ENCODE results near the gene RIMS4. TPM values are rescaled to one million over a fixed set of nuclear protein-coding genes. Genes with fewer than 3 reads are reported as not detected.

The RIMS4 gene
- polyA plus RNA-seq, 3 donors, result not detected

DNA sequence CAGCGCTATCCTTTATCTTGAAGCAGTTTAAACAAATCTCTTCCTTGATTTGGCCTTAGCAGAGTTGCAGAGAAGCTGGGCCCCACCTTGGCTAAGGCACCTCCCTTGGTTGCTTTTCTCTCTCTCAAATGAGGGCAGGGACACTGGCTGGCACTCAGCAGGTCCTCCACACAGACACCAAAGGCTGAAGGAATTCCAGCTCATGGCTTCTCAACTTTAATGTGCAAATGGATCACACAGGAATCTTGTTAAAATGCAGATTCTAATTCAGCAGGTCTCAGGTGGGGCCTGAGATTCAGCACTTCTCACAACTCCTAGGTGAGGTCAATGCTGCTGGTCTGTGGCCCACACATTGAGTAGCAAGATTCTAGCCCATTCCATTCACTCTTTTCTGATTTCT is 25.7 kb downstream of the RIMS4 start:
- Histone ChIP-seq H2AFZ (ENCODE audit: insufficient read depth, low read depth, low read length, poor library complexity, severe bottlenecking) (no peak overlapping the region), H3K79me2 (ENCODE audit: insufficient read depth, low read length) (no peaks in the 10 kb centered on the region), H3K4me1 (ENCODE audit: control insufficient read depth in 1 of 2, insufficient read depth in 2 of 2, low read length in 2 of 2) (no peaks in the 10 kb centered on the region), H3K4me2 (replicated peaks; ENCODE audit: extremely low read depth, low read length, poor library complexity, severe bottlenecking) (no peak overlapping the region), H3K36me3 (replicated peaks in 1 of 2; ENCODE audit: control insufficient read depth in 1 of 2, insufficient read depth in 2 of 2, low read length in 2 of 2) (no peaks in the 10 kb centered on the region), H3K27me3 (ENCODE audit: control insufficient read depth in 2 of 2, insufficient read depth in 2 of 2, low read length in 2 of 2) (peaks cover 0 to 2% of the 10 kb centered on the region in 2 donors), H3K4me3 (replicated peaks in 1 of 3; ENCODE audit: low read depth in 2 of 3, low read length in 3 of 3) (no peak overlapping the region), H3K9me3 (replicated peaks in 1 of 2; ENCODE audit: control insufficient read depth in 1 of 2, insufficient read depth in 1 of 2, low read length in 2 of 2) (no peaks in the 10 kb centered on the region), H3K27ac (ENCODE audit: low read depth in 1 of 2, low read length in 2 of 2) (no peak overlapping the region), H3K9ac (ENCODE audit: insufficient read depth, low read length, poor library complexity, severe bottlenecking) (no peak overlapping the region), H4K20me1 (ENCODE audit: insufficient read depth, low read length) (no peaks in the 10 kb centered on the region)
- Mint-ChIP-seq H3K27me3 (ENCODE audit: low read depth in 3 of 3) (peaks cover 7 to 9% (median 9%) of the 10 kb centered on the region in 3 donors), H3K27ac (no peak overlapping the region), H3K9me3 (no peaks in the 10 kb centered on the region), H3K36me3 (no peaks in the 10 kb centered on the region), H3K4me1 (no peaks in the 10 kb centered on the region), H3K4me3 (no peak overlapping the region)
- TF ChIP-seq, protein P1, sequence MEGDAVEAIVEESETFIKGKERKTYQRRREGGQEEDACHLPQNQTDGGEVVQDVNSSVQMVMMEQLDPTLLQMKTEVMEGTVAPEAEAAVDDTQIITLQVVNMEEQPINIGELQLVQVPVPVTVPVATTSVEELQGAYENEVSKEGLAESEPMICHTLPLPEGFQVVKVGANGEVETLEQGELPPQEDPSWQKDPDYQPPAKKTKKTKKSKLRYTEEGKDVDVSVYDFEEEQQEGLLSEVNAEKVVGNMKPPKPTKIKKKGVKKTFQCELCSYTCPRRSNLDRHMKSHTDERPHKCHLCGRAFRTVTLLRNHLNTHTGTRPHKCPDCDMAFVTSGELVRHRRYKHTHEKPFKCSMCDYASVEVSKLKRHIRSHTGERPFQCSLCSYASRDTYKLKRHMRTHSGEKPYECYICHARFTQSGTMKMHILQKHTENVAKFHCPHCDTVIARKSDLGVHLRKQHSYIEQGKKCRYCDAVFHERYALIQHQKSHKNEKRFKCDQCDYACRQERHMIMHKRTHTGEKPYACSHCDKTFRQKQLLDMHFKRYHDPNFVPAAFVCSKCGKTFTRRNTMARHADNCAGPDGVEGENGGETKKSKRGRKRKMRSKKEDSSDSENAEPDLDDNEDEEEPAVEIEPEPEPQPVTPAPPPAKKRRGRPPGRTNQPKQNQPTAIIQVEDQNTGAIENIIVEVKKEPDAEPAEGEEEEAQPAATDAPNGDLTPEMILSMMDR (IDR thresholded peaks at IDR 0.05), result no peak
- intact Hi-C loops (cut with micrococcal nuclease), result no loop called here
- no CpG with 5 or more reads among the region's 1 CpG for WGBS (ENCODE audit: insufficient coverage)
- DNase-seq, result no peak

DNA sequence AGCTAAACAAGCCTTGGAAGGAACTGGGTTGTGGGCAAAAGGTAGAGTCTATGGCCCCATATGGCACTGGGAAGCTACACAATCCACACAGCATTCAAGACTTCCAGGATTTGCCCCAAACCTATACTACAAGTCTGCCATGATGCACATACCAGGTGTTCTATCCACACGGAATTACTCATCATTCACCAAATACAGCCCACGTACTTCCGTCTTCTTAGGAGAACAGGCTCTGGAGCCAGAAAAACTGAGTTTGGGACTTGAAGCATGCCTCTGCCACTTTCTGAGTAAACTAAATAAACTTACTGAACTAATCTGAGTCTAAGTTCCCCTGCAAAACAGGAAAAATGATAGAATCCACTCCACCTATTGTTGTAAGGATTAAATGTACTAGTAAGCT is 28.6 kb downstream of the RIMS4 start:
- H3K9me3 ChIP-seq (replicated peaks in 1 of 2; ENCODE audit: control insufficient read depth in 1 of 2, insufficient read depth in 1 of 2, low read length in 2 of 2), result no peaks in the 10 kb centered on the region
- DNase-seq, result no peak
- no peak overlapping the region for H3K27ac ChIP-seq (ENCODE audit: low read depth in 1 of 2, low read length in 2 of 2)
- no peak overlapping the region for H3K4me2 ChIP-seq (replicated peaks; ENCODE audit: extremely low read depth, low read length, poor library complexity, severe bottlenecking)
- Mint-ChIP-seq H3K4me1 (no peaks in the 10 kb centered on the region), H3K4me3 (no peak overlapping the region), H3K36me3 (no peaks in the 10 kb centered on the region), H3K27me3 (ENCODE audit: low read depth in 3 of 3) (peaks cover 6 to 7% (median 7%) of the 10 kb centered on the region in 3 donors), H3K27ac (no peak overlapping the region), H3K9me3 (no peaks in the 10 kb centered on the region)
- H3K4me1 ChIP-seq (ENCODE audit: control insufficient read depth in 1 of 2, insufficient read depth in 2 of 2, low read length in 2 of 2), result no peaks in the 10 kb centered on the region
- intact Hi-C loops (cut with micrococcal nuclease), result no loop called here
- peaks cover 0 to 2% of the 10 kb centered on the region in 2 donors for H3K27me3 ChIP-seq (ENCODE audit: control insufficient read depth in 2 of 2, insufficient read depth in 2 of 2, low read length in 2 of 2)
- no peaks in the 10 kb centered on the region for H3K36me3 ChIP-seq (replicated peaks in 1 of 2; ENCODE audit: control insufficient read depth in 1 of 2, insufficient read depth in 2 of 2, low read length in 2 of 2)
- no peaks in the 10 kb centered on the region for H4K20me1 ChIP-seq (ENCODE audit: insufficient read depth, low read length)
- TF ChIP-seq, protein P1 (IDR thresholded peaks at IDR 0.05), result no peak
- H2AFZ ChIP-seq (ENCODE audit: insufficient read depth, low read depth, low read length, poor library complexity, severe bottlenecking), result no peak overlapping the region
- no peak overlapping the region for H3K9ac ChIP-seq (ENCODE audit: insufficient read depth, low read length, poor library complexity, severe bottlenecking)
- H3K79me2 ChIP-seq (ENCODE audit: insufficient read depth, low read length), result no peaks in the 10 kb centered on the region
- WGBS (ENCODE audit: insufficient coverage), result 90% methylated on average over 3 of the region's 3 CpGs
- H3K4me3 ChIP-seq (replicated peaks in 1 of 3; ENCODE audit: low read depth in 2 of 3, low read length in 3 of 3), result no peak overlapping the region

Data from CD14-positive monocyte (primary cell).